Measurements from ENCODE around the gene AP3S2.

The AP3S2 gene

GRCh38 chr15:89830639-89831038, 63.2 kb downstream of the AP3S2 start:
- DNase-seq = no peak

DNA sequence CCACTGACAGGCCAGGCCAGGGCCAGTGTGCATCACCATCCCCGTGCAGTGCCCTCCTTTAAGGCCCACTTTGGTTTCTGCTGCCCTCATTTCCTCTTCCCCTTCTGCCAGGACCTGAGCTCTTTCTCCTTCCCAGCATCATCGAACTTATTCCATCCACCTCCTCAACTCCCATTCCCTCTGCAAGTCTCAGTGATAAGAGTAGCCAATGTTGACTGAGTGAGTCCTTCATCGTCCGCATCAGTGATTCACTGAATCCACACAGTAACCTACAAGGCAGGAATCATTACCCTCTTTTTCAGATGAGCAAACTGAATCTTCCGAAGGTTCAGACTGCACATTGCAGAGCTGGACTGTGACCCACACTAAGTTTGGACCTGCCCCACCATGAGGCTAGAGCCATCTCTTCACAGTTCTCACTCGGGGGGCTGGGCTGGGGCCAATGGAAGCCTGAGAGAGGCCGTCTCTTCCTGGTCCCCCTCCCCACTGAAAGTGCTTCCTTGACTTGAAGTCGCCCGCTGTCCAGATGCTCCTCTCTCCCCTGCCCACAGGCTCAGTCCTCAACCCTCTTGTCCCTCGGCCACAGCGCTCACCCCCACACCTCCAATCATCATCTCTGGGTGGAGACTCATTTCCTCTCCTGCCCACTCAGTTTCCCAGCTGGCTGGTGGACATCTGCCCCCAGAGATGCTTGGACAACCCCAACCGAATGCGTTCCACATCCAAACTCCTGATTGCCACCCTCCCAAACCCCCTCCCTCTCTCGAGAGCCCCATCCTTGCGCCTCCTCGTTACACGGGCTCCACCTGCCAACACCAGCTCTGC, 64.0 kb downstream of the AP3S2 start:
- no peak for DNase-seq

- no peak for DNase-seq
Measured at GRCh38 chr15:89829161-89829560, 64.6 kb downstream of the AP3S2 start.

DNA sequence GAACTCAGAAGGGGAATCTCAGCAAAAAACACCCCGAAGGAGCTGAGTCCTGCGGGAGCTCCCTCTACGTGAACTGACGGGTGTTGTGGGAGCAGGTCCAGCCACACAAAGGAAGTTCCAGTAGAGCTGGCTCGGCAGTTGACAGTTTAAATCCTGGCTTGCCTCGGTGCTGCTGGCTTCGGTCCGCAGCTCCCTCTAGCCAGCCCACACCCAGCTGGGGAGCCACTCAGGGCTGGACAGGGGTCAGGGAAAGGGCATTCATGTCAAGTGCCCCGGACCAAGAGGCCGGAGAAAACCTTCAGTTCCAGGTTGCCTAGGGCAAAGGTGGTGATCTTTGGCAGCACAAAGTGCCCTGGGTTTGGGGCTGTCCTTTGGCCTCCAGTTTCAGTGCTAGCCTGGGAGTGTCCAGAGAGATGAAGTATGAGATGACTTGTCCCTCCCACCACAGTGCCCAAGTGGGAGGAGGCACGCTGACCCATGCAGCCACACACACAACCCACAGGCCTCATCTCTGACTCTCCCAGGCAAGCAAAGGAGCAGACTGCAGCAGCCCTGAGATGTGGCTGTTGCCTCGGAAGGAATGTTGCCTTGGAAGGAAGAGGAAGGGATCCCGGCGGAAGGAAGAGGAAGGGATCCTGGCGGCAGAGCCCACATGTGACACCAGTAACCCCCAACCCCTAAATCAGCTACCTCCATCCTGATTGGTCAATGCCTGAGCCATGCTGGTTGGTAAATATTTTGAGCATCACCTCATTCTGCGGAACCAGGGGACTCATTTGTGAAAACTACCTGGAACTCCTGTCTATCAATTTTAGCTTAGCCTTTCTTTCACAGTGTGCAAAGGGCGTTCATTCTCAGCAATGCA, 65.3 kb downstream of the AP3S2 start:
- DNase-seq = peak; percentile 65

DNA sequence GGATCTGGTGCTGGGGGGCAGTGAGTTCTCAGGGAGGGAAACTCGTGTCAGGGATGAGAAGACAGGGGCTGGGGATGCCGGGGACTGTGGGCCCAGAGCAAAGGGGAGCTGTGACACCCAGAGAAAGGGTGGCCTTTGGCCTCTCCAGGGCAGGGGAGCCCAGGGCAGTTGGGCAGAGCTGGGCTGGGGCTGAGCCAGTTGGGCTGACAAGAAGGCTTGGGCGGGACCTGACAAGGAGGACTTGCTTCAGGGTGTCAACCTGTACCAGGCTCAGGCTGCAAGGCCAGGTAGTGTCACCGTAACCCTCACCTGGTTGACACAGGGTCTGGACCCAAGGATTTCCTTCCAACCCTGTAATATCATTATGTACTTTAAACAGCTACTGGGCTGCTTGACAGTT, 66.0 kb downstream of the AP3S2 start:
- DNase-seq = no peak

GRCh38 chr15:89826671-89827655, 66.8 kb downstream of the AP3S2 start:
- no peak for DNase-seq

DNA sequence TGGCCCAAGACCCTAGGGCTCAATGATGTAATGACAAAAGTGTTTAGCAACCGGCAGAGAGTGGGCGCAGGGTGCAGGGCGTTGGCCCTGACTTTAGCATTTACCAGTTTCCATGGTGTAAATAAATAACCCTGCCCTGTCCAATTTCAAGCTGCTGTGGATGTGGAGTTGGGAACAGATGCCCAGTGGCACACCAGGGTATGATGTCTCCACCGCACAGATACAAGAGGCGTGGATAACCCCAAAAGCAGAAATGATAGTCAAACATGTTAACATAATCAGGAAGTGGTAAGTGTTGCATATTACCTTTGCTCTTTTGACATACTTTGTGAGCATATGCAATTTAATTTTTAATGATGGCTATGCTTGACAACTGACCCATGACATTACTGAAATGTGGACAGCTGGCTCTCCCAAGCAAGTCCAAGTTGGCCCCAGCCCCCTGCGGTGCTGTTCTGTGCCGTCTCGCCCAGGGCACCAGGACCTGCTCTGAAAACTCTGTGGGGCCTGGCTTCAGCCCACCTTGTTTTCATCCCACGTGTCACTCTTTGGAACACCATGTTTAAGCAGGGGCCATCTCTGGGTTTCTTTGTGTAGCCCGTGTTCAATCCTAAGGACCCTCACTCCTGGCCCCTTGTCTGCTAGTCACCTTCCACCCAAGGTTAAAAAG, 68.4 kb downstream of the AP3S2 start:
- DNase-seq = no peak

GRCh38 chr15:89824607-89824867, 69.3 kb downstream of the AP3S2 start:
- DNase-seq = no peak

- no peak for DNase-seq
Measured at GRCh38 chr15:89823836-89824606, 69.8 kb downstream of the AP3S2 start.

- peak; percentile 16 for DNase-seq
Measured at GRCh38 chr15:89822951-89823711, 70.7 kb downstream of the AP3S2 start.

DNA sequence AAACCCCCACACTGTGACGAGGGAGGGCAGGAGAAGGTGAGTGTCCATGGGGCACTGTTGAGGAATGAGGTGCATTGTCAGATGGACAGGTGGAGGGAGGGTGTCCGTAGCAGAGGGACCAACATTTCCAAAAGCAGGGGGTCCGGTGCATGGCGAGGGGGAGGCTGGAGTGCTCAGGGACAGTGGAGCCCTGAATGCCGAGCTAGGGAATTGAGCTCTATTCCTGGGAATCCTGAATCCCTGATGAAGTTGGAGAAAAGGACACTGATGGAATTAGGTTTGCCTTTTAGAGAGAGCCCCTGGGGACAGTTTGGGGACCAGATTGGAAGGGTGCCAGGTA, 71.2 kb downstream of the AP3S2 start:
- no peak for DNase-seq

DNA sequence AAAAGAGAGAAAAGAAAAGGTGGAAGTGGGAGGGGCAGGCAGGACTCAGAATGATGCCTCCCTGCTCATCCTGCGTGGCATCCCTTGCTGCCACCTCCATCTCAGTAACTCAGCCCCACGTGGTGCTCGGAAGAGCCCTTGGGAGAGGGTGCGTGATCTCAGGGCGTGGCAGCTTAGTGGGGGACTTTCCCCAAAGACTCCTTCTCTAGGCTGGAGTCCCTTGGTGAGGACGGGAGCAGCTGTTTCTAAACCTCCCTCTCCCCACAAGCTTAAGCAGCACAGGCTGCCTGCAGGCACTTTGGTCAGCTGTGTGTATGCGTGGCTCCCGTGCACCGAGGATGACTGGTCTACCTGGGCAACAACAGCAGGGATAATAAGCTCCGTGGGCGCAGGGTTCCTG, 71.8 kb downstream of the AP3S2 start:
- DNase-seq = no peak

DNA sequence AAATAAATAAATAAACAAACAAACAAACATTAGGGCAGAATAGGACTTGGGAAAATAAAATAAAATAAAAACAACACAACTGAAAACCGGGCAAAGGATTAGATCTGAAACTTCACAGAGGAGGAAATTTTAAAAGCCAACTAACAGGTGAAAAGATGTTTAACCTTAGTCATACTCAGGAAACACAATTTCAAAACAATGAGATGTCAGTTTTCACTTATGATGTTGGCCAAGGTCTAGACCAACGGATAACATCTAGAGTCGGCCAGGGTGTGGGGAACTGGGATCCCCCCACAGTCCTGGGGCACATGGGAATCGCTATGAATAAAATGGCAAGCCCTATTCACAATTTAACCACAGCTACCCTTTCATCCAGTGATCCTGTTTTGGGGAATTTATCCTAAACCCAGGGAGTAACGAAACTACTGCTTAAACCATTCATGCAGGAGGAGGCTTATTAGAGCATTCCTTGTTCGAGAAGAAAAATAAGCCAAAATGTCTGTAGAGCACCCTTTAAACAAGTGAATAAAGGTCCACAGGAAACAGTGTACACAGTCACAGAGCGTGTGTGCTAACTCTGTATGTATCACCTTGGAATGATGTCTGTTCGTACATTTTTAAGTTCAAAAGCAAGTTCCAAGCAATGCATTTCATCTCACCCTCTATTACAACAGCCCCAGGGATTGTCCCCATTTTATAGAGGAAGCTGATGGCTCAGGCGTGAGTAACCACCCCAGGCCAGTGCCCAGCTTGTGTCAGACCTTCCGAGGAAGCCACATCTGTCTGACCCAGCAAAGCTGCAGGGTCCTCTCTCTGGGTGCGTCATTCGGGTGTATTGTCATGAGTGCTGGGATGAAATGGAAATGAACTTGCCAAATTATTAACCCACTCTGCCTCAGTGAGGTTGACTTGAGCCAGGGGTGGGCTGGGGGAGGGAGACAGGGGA, 72.9 kb downstream of the AP3S2 start:
- no peak for DNase-seq

GRCh38 chr15:89818287-89818686, 75.5 kb downstream of the AP3S2 start:
- DNase-seq = no peak

DNA sequence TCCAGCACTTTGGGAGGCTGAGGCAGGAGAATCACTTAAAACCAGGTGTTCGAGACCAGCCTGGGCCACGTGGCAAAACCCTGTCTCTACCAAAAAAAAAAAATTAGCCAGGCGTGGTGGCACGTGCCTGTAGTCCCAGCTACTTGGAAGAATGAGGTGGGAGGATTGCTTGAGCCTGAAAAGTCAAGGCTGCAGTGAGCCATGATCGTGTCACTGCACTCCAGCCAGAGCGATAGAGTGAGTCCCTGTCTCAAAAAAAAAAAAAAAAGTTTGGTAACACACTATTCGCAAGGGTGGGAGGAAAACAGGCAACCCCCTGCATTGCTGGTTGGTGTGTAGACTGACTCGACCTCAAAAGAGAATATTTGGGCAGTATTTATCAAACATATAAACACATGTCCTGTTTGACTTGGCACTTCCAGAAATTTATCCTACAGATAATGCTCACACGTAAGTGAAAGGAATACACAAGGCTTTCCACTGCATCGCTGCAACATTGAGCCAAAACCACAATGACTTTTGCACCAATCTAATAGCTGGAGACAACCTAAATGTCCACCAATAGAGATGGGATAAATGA, 76.0 kb downstream of the AP3S2 start:
- DNase-seq = no peak

DNA sequence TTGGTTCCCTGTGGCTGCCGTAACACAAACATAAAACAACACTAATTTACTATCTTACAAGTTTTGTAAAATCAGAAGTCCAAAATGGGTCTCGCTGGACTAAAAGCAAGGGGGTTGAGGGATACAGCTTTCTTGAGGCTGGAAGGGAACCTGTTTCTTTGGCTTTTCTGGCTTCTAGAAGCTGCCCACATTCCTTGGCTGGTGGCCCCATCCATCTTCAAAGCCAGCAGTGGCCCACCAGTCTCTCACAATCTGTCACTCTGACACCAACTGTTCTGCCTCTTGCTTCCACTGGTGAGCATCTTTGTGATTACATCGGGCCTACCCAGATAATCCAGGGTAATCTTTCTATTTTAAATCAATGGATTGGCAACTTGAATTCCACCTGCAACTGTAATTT, 78.0 kb downstream of the AP3S2 start:
- no peak for DNase-seq

GRCh38 chr15:89814112-89814742, 79.6 kb downstream of the AP3S2 start:
- DNase-seq = peak; percentile 16

DNA sequence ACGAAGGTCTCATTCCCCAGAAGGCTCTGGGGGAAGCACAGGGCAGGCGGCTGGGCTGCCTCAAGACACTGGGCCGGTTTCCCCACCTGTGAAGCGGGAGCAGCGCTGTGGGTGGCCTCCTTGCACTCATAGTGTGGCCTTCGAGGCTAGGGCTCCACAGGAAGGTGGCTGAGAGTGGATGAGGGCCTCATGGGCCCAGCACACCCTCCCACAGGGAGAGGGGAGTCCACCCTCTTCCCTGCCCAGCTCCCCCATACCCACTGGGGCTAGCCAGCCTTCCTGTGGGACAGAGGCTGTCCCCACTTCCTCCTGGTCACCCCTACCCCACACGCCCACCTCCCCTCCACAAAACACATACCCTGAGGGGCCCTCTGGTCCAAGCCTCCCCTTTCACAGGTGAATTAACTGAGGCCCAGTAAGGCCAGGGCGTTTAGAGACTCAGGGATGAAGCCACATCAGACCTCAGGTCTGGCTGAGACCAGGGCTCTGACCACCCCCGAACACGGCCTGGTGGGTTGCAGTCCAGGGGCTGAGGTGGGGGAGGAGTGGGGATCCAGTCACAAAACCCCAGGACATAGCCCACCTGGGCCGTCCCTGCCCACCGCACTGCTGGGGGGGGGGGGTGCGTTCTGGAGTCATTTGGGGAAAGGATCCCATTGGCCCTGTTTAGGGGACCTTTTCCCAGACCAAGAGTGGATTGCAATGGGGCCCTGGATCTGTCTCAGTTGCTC, 80.2 kb downstream of the AP3S2 start:
- peak; percentile 21 for DNase-seq

Measured in right hindlimb (tissue), 1 donor.